PC-9 (cell line): ENCODE results near the gene INPP5J.

Experiments used
- CTCF ChIP-seq: fragments of 200-600 bp; sonication (generic); conservative IDR thresholded peaks from 2 replicates; pipeline ENCODE4 v1.6.1; 2017; ENCODE audit warnings: mixed run types, antibody characterized with exemption, mild to moderate bottlenecking, moderate library complexity
- EZH2 ChIP-seq: fragments of 200-600 bp; sonication (generic); IDR thresholded peaks from 2 replicates; pipeline ENCODE4 v1.8.0; 2017; ENCODE audit warnings: antibody characterized with exemption, low read depth

- no peak for TF ChIP-seq CTCF
- TF ChIP-seq EZH2 = no peak
Observed at GRCh38 chr22:31094741-31095140, 28.0 kb upstream of the INPP5J start.
